Smooth muscle cell (in vitro differentiated cells): ENCODE results near the gene TXNL1. TPM values are rescaled to one million over a fixed set of nuclear protein-coding genes. Genes with fewer than 3 reads are reported as not detected.

Source experiments
- DNase-seq: peaks from one replicate; lab custom pipeline; 2025; ENCODE audit not compliant: unreplicated experiment; lab: John Stamatoyannopoulos, UW
- H2AFZ ChIP-seq: fragments of 200-600 bp; sonication (generic); 2 replicates; pipeline ENCODE4 v1.6.0; 2016; ENCODE audit warnings: antibody characterized with exemption, low read depth, mild to moderate bottlenecking
- H3F3A ChIP-seq: fragments of 200-600 bp; sonication (generic); 2 replicates; pipeline ENCODE4 v1.6.0; 2017; ENCODE audit warnings: antibody characterized with exemption, low read depth
- H3K27ac ChIP-seq: fragments of 200-600 bp; sonication (generic); 2 replicates; pipeline ENCODE4 v1.5.1; 2016; ENCODE audit warnings: low read depth, mild to moderate bottlenecking
- H3K27me3 ChIP-seq: fragments of 200-600 bp; sonication (generic); 2 replicates; pipeline ENCODE4 v1.6.1; 2016; ENCODE audit warnings: low read depth, mild to moderate bottlenecking
- H3K36me3 ChIP-seq: fragments of 200-600 bp; sonication (generic); 2 replicates; pipeline ENCODE4 v1.5.1; 2016; ENCODE audit warnings: low read depth
- H3K4me1 ChIP-seq: fragments of 200-600 bp; sonication (generic); 2 replicates; pipeline ENCODE4 v1.5.1; 2016; ENCODE audit warnings: low read depth
- H3K4me2 ChIP-seq: fragments of 200-600 bp; sonication (generic); 2 replicates; pipeline ENCODE4 v1.6.0; 2016; ENCODE audit warnings: mild to moderate bottlenecking
- H3K4me3 ChIP-seq: fragments of 200-600 bp; sonication (generic); 2 replicates; pipeline ENCODE4 v1.5.1; 2016; ENCODE audit warnings: mild to moderate bottlenecking
- H3K79me2 ChIP-seq: fragments of 200-600 bp; sonication (generic); 2 replicates; pipeline ENCODE4 v1.6.0; 2016; ENCODE audit warnings: low read depth, mild to moderate bottlenecking
- H3K9ac ChIP-seq: fragments of 200-600 bp; sonication (generic); 2 replicates; pipeline ENCODE4 v1.6.0; 2016; ENCODE audit warnings: low read depth
- H3K9me3 ChIP-seq: fragments of 200-600 bp; sonication (generic); replicated peaks from 2 replicates; pipeline ENCODE4 v1.5.1; 2016; ENCODE audit warnings: low read depth
- H4K20me1 ChIP-seq: fragments of 200-600 bp; sonication (generic); 2 replicates; pipeline ENCODE4 v1.6.0; 2016; ENCODE audit warnings: low read depth
- WGBS: methylation state at CpG from one replicate; pipeline ENCODE4 v1.1.7; 2016; ENCODE audit warnings: low lambda C conversion rate; 5-methylcytosine and 5-hydroxymethylcytosine counted together
- polyA plus RNA-seq: library from polyadenylated mRNA; unstranded; fragments of >200 nt; fragmentation: Nextera tagmentation; extraction: Ambion mirVana; gene quantifications from 2 replicates; pipeline ENCODE4 v1.2.1, GENCODE V29; 2016
- total RNA-seq: library from RNA; depleted of rRNA; stranded (reverse); fragments of >200 nt; gene quantifications from 2 replicates; pipeline ENCODE4 v1.2.3, GENCODE V29; 2014
- TF ChIP-seq, protein P1 (sequence below): fragments of 200-600 bp; sonication (generic); IDR thresholded peaks from 2 replicates; pipeline ENCODE4 v1.5.1; 2017; ENCODE audit warnings: borderline replicate concordance, mild to moderate bottlenecking, antibody characterized with exemption; ENCODE audit not compliant: insufficient read depth, poor library complexity, severe bottlenecking

The TXNL1 gene
- total and polyA plus RNA-seq, 2 experiments from 2014 or later, result 62.0 to 75.4 TPM

DNA sequence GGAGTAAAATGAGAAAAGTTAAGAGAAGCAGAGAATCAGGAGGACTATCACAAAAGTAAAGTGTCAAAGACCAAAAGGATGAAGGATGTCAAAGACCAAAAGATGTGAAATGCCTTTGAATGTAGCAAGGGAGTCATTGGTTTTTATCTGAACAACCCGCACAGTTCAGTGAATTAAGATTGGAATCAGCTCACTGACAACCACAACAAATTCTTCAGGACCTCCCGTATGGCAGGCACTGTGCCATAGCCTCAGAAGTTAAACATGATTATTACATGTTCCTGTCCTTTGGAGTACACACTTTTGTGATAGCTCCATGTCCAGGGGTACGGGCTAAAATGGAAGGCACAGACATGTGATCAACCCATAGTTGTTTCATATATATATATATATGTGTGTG, 5.0 kb upstream of the TXNL1 start:
- H3K4me2 ChIP-seq, result no peak overlapping the region
- H3K27me3 ChIP-seq, result no peaks in the 10 kb centered on the region
- DNase-seq, result no peak
- no peak overlapping the region for H3K4me3 ChIP-seq
- H2AFZ ChIP-seq, result no peak overlapping the region
- no peaks in the 10 kb centered on the region for H3K4me1 ChIP-seq
- TF ChIP-seq, protein P1, sequence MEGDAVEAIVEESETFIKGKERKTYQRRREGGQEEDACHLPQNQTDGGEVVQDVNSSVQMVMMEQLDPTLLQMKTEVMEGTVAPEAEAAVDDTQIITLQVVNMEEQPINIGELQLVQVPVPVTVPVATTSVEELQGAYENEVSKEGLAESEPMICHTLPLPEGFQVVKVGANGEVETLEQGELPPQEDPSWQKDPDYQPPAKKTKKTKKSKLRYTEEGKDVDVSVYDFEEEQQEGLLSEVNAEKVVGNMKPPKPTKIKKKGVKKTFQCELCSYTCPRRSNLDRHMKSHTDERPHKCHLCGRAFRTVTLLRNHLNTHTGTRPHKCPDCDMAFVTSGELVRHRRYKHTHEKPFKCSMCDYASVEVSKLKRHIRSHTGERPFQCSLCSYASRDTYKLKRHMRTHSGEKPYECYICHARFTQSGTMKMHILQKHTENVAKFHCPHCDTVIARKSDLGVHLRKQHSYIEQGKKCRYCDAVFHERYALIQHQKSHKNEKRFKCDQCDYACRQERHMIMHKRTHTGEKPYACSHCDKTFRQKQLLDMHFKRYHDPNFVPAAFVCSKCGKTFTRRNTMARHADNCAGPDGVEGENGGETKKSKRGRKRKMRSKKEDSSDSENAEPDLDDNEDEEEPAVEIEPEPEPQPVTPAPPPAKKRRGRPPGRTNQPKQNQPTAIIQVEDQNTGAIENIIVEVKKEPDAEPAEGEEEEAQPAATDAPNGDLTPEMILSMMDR, result no peak
- whole genome bisulfite sequencing, result 89% methylated on average over 3 of the region's 3 CpGs
- no peaks in the 10 kb centered on the region for H3K9me3 ChIP-seq
- no peak overlapping the region for H3K27ac ChIP-seq
- H3F3A ChIP-seq, result no peaks in the 10 kb centered on the region
- H3K36me3 ChIP-seq, result no peaks in the 10 kb centered on the region
- no peak overlapping the region for H3K9ac ChIP-seq
- no peaks in the 10 kb centered on the region for H3K79me2 ChIP-seq
- no peaks in the 10 kb centered on the region for H4K20me1 ChIP-seq

- Histone ChIP-seq H2AFZ (no peak overlapping the region), H3K27me3 (no peaks in the 10 kb centered on the region)
- DNase-seq, result no peak
Observed at GRCh38 chr18:56641714-56642337, 3.4 kb upstream of the TXNL1 start.

GRCh38 chr18:56639571-56639970, 1.2 kb upstream of the TXNL1 start:
- H2AFZ ChIP-seq, result no peak overlapping the region
- no peak overlapping the region for H3K9ac ChIP-seq
- no peaks in the 10 kb centered on the region for H3K27me3 ChIP-seq
- no peak overlapping the region for H3K4me2 ChIP-seq
- H3K79me2 ChIP-seq, result peaks cover 37% of the 10 kb centered on the region
- no peaks in the 10 kb centered on the region for H3K36me3 ChIP-seq
- peaks cover 17% of the 10 kb centered on the region for H3K4me1 ChIP-seq
- DNase-seq, result no peak
- H3K27ac ChIP-seq, result no peak overlapping the region
- no peaks in the 10 kb centered on the region for H3K9me3 ChIP-seq
- H3F3A ChIP-seq, result no peaks in the 10 kb centered on the region
- H3K4me3 ChIP-seq, result peak overlapping the region; percentile 93
- peaks cover 33% of the 10 kb centered on the region for H4K20me1 ChIP-seq
- 96% methylated on average over 9 of the region's 9 CpGs for WGBS
- TF ChIP-seq, protein P1, result no peak

More at GRCh38 chr18:56641714-56642337, 3.4 kb upstream of the TXNL1 start:
- Histone ChIP-seq H3K27ac (no peak overlapping the region), H3K4me2 (no peak overlapping the region), H3K9ac (no peak overlapping the region), H3K9me3 (no peaks in the 10 kb centered on the region), H3K4me1 (peaks cover 6% of the 10 kb centered on the region), H3K4me3 (no peak overlapping the region), H3K79me2 (peaks cover 15% of the 10 kb centered on the region), H3F3A (no peaks in the 10 kb centered on the region), H4K20me1 (peaks cover 11% of the 10 kb centered on the region), H3K36me3 (no peaks in the 10 kb centered on the region)
- WGBS, result 90% methylated on average over 8 of the region's 8 CpGs
- TF ChIP-seq, protein P1, result no peak

DNA sequence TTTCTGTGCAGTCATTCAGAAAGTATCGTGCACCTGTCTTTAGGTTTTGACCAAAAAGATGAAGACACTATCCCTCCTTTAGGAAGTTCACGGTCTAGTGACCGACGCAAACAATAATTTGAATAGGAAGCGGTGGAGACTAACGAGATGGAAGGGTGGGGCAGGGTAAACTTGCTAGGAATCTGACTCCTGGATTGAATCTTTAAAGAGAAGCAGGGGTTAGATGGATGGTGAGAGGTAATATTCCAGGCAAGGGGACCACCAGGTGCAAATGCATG, 651 bp upstream of the TXNL1 start:
- Histone ChIP-seq H3F3A (no peaks in the 10 kb centered on the region), H3K9me3 (no peaks in the 10 kb centered on the region), H2AFZ (peak overlapping the region; percentile 96), H3K27me3 (no peaks in the 10 kb centered on the region), H3K36me3 (no peaks in the 10 kb centered on the region), H3K4me2 (peak overlapping the region; percentile 83), H3K27ac (peak overlapping the region; percentile 55), H3K9ac (peak overlapping the region; percentile 60), H4K20me1 (peaks cover 39% of the 10 kb centered on the region), H3K4me1 (peaks cover 17% of the 10 kb centered on the region), H3K79me2 (peaks cover 43% of the 10 kb centered on the region), H3K4me3 (peak overlapping the region; percentile 93)
- TF ChIP-seq, protein P1, result no peak
- DNase-seq, result no peak
- whole genome bisulfite sequencing, result 76% methylated on average over 6 of the region's 6 CpGs
